HG02678 (cell line): Measurements from ENCODE around the gene ARHGEF35.
"Not testable (repeated sequence)": the region's sequence is repeated elsewhere in the genome, so short reads cannot be mapped to it uniquely, and the experiment has no call there.

Experiments
- ATAC-seq: cut with Tn5 transposase; IDR thresholded peaks from one replicate; pipeline ENCODE4 v1.9.1; 2021; ENCODE audit warnings: mild to moderate bottlenecking, moderate library complexity; ENCODE audit not compliant: unreplicated experiment

The ARHGEF35 gene

DNA sequence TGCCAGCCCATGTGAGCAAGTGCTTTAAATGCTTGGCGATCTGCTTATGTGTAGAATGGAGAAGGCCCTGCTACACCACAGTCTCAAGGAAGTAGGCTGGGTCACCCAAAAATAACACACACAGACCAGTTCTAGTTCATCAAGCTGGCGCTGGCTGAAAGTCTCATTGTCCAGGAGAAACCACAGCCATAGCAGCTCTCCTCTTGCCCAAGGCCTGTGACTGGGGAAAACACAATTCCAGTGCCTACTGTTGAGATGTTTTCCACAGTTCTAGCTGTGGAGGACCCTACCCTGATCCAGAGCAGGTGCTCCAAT is 16.5 kb downstream of the ARHGEF35 start:
- peak; percentile 26 for ATAC-seq

GRCh38 chr7:144178380-144179164 is 17.1 kb downstream of the ARHGEF35 start:
- ATAC-seq, result peak; percentile 97

GRCh38 chr7:144174613-144175012 is 21.0 kb downstream of the ARHGEF35 start:
- ATAC-seq, result no peak

DNA sequence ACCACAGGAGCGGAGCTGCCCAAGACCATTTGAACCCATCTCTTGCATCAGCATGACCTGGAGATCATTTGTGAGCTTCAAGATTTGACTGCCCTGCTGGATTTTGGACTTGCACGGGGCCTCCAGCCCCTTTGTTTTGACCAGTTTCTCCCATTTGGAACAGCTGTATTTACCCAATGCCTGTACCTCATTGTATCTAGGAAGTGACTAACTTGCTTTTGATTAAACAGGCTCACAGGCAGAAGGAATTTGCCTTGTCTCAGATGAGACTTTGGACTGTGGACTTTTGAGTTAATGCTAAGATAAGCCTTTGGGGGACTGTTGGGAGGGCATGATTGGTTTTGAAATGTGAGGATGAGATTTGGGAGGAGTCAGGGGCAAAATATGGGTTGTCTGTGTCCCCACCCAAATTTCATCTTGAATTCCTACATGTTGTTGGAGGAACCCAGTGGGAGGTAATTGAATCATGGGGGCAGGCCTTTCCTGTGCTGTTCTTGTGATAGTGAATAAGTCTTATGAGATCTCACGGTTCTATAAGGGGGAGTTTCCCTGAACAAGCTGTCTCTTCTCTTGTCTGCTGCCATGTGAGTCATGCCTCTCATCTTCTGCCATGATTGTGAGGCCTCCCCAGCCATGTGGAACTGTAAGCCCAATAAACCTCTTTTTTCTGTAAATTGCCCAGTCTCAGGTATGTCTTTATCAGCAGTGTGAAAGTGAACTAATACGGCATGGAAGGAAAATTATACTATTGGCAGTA is 23.9 kb downstream of the ARHGEF35 start:
- ATAC-seq, result not testable (repeated sequence)

DNA sequence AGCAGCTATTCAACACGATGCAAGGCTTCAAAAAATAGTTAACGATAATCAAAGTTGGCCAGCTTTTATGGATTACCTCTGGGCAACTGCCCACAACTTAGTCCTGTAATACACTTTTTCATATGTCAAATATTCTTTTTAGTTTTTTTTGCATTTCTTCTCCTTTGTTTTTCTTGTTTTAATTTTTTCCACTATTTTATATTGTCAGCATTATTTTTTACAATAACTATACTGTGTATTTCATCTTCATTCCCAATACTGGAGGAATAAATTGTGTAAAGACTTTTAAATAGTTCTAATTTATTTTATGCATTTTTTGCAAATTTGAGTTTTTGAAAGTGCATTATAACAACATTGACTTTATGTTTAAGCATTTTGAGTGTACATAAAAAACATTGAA is 30.8 kb downstream of the ARHGEF35 start:
- ATAC-seq, result no peak

- no peak for ATAC-seq
These were observed 36.8 kb downstream of the ARHGEF35 start for GRCh38 chr7:144158861-144159260.

- no peak for ATAC-seq
These were observed 47.3 kb downstream of the ARHGEF35 start for GRCh38 chr7:144148224-144148827.

GRCh38 chr7:144144426-144144825 is 51.2 kb downstream of the ARHGEF35 start:
- no peak for ATAC-seq

DNA sequence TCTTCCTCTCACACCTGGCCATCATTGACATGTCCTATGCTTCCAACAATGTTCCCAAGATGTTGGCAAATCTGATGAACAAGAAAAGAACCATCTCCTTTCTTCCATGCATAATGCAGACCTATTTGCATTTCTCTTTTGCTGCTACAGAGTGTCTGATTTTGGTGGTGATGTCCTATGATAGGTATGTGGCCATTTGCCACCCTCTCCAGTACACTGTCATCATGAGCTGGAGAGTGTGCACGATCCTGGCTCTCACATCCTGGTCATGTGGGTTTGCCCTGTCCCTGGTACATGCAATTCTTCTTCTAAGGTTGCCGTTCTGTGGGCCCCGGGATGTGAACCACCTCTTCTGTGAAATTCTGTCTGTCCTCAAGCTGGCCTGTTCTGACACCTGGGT is 53.4 kb downstream of the ARHGEF35 start:
- ATAC-seq, result no peak

DNA sequence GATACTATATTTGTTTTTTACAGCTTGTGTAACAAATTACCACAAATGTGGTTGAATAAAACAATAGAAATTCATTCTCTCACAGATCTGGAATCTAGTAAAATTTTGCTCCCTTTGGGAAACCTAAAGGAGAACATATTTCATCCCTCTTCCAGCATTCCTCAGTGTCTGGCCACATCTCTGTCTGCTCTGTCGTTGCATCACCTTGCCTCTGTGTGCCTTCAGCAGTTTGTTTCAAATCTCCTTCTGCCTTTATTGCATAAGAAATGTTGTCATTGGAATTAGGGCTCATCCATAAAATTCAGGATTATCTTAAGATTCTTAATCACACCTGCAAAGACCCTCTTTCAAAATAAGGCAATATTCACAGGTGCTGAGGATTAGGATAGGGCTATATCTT is 58.1 kb downstream of the ARHGEF35 start:
- no peak for ATAC-seq
